SU-DHL-6 (cell line): ENCODE data around the gene ST6GALNAC3.

Source experiments
- H2AFZ ChIP-seq: fragments of 200-600 bp; sonication (generic); 2 replicates; pipeline ENCODE4 v1.6.1; 2014; ENCODE audit warnings: low read depth, mild to moderate bottlenecking, moderate library complexity, mixed read lengths, antibody characterized with exemption, low read length; ENCODE audit not compliant: severe bottlenecking
- H3F3A ChIP-seq: fragments of 200-600 bp; shearing (Covaris generic); 2 replicates; pipeline ENCODE4 v1.6.0; 2016; ENCODE audit warnings: antibody characterized with exemption, mild to moderate bottlenecking; ENCODE audit not compliant: insufficient read depth
- H3K27ac ChIP-seq: fragments of 200-600 bp; sonication (generic); 2 replicates; pipeline ENCODE4 v1.5.1; 2016; ENCODE audit warnings: low read depth, mild to moderate bottlenecking, low read length, moderate library complexity, mixed read lengths
- H3K27me3 ChIP-seq: fragments of 200-600 bp; sonication (generic), shearing (Covaris generic); 2 replicates; pipeline ENCODE4 v1.6.0; 2014; ENCODE audit warnings: mild to moderate bottlenecking, low read length
- H3K36me3 ChIP-seq: fragments of 200-600 bp; sonication (generic); 2 replicates; pipeline ENCODE4 v1.6.1; 2014; ENCODE audit warnings: mild to moderate bottlenecking, low read length, mixed read lengths
- H3K4me2 ChIP-seq: fragments of 300-600, 200-600 bp; shearing (Covaris generic), sonication (generic); 2 replicates; pipeline ENCODE4 v1.6.0; 2014; ENCODE audit warnings: low read length, low read depth, mild to moderate bottlenecking; ENCODE audit not compliant: poor library complexity, severe bottlenecking
- H3K4me3 ChIP-seq: fragments of 200-600 bp; sonication (generic); 2 replicates; pipeline ENCODE4 v1.5.1; 2014; ENCODE audit warnings: antibody characterized with exemption, low read length, mild to moderate bottlenecking, mixed read lengths; ENCODE audit not compliant: insufficient read depth, poor library complexity, severe bottlenecking
- H3K79me2 ChIP-seq: fragments of 200-600 bp; sonication (generic); 2 replicates; pipeline ENCODE4 v1.6.1; 2014; ENCODE audit warnings: mild to moderate bottlenecking, low read length, moderate library complexity; ENCODE audit not compliant: insufficient read depth
- H3K9ac ChIP-seq: fragments of 200-600 bp; sonication (generic); 2 replicates; pipeline ENCODE4 v1.7.0; 2014; ENCODE audit warnings: mild to moderate bottlenecking, low read length
- H3K9me2 ChIP-seq: fragments of 200-600 bp; sonication (generic); replicated peaks from 2 replicates; pipeline ENCODE4 v1.6.1; 2014; ENCODE audit warnings: low read length; ENCODE audit not compliant: insufficient read depth
- H3K9me3 ChIP-seq: fragments of 200-600 bp; sonication (generic); 2 replicates; pipeline ENCODE4 v1.6.1; 2014; ENCODE audit warnings: low read length, mixed read lengths; ENCODE audit not compliant: insufficient read depth
- H4K20me1 ChIP-seq: fragments of 200-600 bp; sonication (generic); 2 replicates; pipeline ENCODE4 v1.6.1; 2014; ENCODE audit warnings: low read depth, mild to moderate bottlenecking, antibody characterized with exemption, low read length, moderate library complexity, mixed read lengths
- CTCF ChIP-seq: fragments of 200-600 bp; sonication (generic); IDR thresholded peaks from one replicate; pipeline ENCODE4 v1.5.1; 2017; ENCODE audit warnings: antibody characterized with exemption, mild to moderate bottlenecking, low read length, moderate library complexity; ENCODE audit not compliant: insufficient read depth, poor library complexity, severe bottlenecking
- EZH2phosphoT487 ChIP-seq: fragments of 200-600 bp; sonication (generic), shearing (Covaris generic); conservative IDR thresholded peaks from 2 replicates; pipeline ENCODE4 v1.6.1; 2018; ENCODE audit warnings: mild to moderate bottlenecking, antibody characterized with exemption, low read length, moderate library complexity, mixed read lengths

The ST6GALNAC3 gene

GRCh38 chr1:76503100-76503499 lies 428.6 kb downstream of the ST6GALNAC3 start:
- no peaks in the 10 kb centered on the region for H3F3A ChIP-seq
- no peak overlapping the region for H3K4me2 ChIP-seq
- H3K9ac ChIP-seq = no peak overlapping the region
- H3K9me3 ChIP-seq = no peaks in the 10 kb centered on the region
- no peak overlapping the region for H3K4me3 ChIP-seq
- no peaks in the 10 kb centered on the region for H3K9me2 ChIP-seq
- TF ChIP-seq EZH2phosphoT487 (no peak), CTCF (no peak)
- H3K36me3 ChIP-seq = no peaks in the 10 kb centered on the region
- H3K27ac ChIP-seq = no peak overlapping the region
- H3K27me3 ChIP-seq = no peaks in the 10 kb centered on the region
- H3K79me2 ChIP-seq = no peaks in the 10 kb centered on the region
- H2AFZ ChIP-seq = no peak overlapping the region
- H4K20me1 ChIP-seq = no peaks in the 10 kb centered on the region

- Histone ChIP-seq H3F3A (no peaks in the 10 kb centered on the region), H3K27ac (no peak overlapping the region), H2AFZ (no peak overlapping the region), H3K9me2 (no peaks in the 10 kb centered on the region), H3K9ac (no peak overlapping the region), H3K27me3 (no peaks in the 10 kb centered on the region), H3K4me3 (no peak overlapping the region), H3K9me3 (no peaks in the 10 kb centered on the region), H3K36me3 (no peaks in the 10 kb centered on the region), H4K20me1 (no peaks in the 10 kb centered on the region), H3K79me2 (no peaks in the 10 kb centered on the region), H3K4me2 (no peak overlapping the region)
- TF ChIP-seq CTCF (no peak), EZH2phosphoT487 (no peak)
Measured at GRCh38 chr1:76503736-76504135, 429.2 kb downstream of the ST6GALNAC3 start.

- H3F3A ChIP-seq = no peaks in the 10 kb centered on the region
- no peak for TF ChIP-seq EZH2phosphoT487
- no peak for TF ChIP-seq CTCF
- no peaks in the 10 kb centered on the region for H3K27me3 ChIP-seq
- H2AFZ ChIP-seq = no peak overlapping the region
- H3K9me2 ChIP-seq = no peaks in the 10 kb centered on the region
- no peak overlapping the region for H3K4me3 ChIP-seq
- no peaks in the 10 kb centered on the region for H4K20me1 ChIP-seq
- no peak overlapping the region for H3K27ac ChIP-seq
- H3K79me2 ChIP-seq = no peaks in the 10 kb centered on the region
- H3K9ac ChIP-seq = no peak overlapping the region
- H3K4me2 ChIP-seq = no peak overlapping the region
- H3K9me3 ChIP-seq = no peaks in the 10 kb centered on the region
- H3K36me3 ChIP-seq = no peaks in the 10 kb centered on the region
Measured at GRCh38 chr1:76507376-76507775, 432.8 kb downstream of the ST6GALNAC3 start.

GRCh38 chr1:76508871-76509270 lies 434.3 kb downstream of the ST6GALNAC3 start:
- Histone ChIP-seq H4K20me1 (no peaks in the 10 kb centered on the region), H3K9me3 (no peaks in the 10 kb centered on the region), H3K36me3 (no peaks in the 10 kb centered on the region), H3K4me2 (no peak overlapping the region), H3K27ac (no peak overlapping the region), H3K4me3 (no peak overlapping the region), H3F3A (no peaks in the 10 kb centered on the region), H2AFZ (no peak overlapping the region), H3K9me2 (no peaks in the 10 kb centered on the region), H3K9ac (no peak overlapping the region), H3K79me2 (no peaks in the 10 kb centered on the region), H3K27me3 (no peaks in the 10 kb centered on the region)
- TF ChIP-seq CTCF (no peak), EZH2phosphoT487 (no peak)
